DMS114 treated with DMSO at 0.1 percent for 48 hours (cell line): ENCODE measurements around the gene ZNF33B.
"Not testable (repeated sequence)": the region's sequence is repeated elsewhere in the genome, so short reads cannot be mapped to it uniquely, and the experiment has no call there.

Experiments used
- DNase-seq: peaks from one replicate; lab custom pipeline; 2025; ENCODE audit not compliant: unreplicated experiment; lab: John Stamatoyannopoulos, UW

ZNF33B gene

DNA sequence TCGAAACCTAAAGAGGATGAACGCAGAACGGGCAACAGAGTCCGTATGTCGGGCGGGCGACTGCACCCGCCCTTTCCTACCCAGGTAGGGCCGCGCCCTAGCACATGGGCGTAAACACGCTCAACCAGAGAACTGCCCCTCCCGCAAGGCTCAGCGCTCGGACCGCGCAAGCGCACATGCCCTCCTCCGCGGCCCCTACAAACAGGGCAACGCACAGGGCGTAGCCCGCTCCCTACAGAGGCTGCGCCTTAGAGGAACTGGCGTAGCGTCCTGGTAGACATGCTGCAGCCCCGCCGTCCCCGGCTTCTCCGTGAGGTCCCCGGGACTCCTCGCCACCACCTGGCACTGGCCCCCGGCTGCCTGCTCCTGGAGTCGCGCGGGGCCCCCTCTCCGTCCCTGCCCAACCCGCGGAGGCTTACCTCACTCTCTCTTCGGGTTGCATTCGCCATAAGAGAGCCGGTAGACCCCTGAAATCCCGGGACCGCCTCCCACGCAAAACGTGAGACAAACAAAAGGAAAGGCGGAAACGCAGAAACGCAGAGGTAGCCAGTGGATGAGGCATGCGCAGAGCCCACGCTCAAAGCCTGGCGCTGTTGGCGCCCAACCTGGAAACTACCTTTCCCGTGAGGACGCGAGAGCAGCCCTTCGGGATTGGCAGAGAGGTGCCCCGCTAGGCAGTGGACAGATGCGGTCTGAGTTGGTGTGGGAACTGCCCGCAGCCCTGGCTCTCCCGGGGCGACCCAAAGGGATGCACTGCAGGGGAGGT is at the start of gene ZNF33B:
Gene ZNF33B (minus strand): TSS at position 516 of the 766 bp plus-strand sequence. CDS start 1,642 bp downstream, outside the sequence.
- DNase-seq = peak; percentile 86

DNA sequence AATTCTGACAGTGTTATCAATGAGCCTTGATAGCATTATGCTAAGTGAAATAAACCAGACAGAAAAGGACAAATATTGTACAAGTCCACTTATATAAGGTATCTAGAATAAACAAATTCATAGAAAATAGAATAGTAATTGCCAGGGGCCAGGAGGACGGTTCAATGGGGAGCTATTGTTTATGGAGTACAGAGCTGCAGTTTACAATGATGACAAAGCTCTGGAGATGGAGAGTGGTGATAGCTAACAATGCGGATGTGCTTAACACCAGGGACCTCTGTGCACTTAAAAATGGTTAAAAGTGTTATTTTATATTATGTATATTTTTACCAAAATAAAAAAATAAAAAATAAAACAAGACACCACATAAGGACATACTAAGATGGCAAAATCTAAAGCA is 46.1 kb upstream of the ZNF33B start:
- DNase-seq = no peak

DNA sequence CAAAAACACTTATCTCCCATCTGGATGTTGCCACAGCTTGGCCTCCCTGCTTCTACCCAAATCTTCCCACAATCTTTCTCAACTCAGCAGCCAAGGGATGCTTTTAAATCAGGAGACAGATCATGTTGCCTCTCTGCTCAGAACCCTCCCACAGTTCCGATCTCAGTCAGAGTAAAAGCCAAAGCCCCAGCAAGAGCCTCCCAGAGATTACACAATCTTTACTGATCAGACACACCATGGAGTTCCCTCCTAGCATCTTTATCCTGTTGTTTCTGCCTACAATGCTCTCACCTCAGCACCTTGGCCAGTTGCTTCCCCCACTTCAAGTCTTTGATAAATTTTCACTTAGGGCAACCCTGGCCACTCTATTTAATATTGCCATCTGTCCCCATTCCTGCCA is 41.9 kb upstream of the ZNF33B start:
- no peak for DNase-seq

DNA sequence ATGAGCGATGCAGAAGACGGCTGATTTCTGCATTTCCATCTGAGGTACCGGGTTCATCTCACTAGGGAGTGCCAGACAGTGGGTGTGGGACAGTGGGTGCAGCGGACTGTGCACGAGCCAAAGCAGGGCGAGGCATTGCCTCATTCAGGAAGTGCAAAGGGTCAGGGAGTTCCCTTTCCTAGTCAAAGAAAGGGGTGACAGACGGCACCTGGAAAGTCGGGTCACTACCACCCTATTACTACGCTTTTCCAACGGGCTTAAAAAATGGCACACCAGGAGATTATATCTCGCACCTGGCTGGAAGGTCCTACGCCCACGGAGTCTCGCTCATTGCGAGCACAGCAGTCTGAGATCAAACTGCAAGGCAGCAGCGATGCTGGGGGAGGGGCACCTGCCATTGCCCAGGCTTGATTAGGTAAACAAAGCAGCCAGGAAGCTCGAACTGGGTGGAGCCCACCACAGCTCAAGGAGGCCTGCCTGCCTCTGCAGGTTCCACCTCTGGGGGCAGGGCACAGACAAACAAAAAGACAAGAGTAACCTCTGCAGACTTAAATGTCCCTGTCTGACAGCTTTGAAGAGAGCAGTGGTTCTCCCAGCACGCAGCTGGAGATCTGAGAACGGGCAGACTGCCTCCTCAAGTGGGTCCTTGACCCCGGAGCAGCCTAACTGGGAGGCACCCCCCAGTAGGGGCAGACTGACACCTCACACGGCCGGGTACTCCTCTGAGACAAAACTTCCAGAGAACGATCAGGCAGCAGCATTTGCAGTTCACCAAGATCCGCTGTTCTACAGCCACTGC is 27.0 kb upstream of the ZNF33B start:
- DNase-seq = not testable (repeated sequence)

DNA sequence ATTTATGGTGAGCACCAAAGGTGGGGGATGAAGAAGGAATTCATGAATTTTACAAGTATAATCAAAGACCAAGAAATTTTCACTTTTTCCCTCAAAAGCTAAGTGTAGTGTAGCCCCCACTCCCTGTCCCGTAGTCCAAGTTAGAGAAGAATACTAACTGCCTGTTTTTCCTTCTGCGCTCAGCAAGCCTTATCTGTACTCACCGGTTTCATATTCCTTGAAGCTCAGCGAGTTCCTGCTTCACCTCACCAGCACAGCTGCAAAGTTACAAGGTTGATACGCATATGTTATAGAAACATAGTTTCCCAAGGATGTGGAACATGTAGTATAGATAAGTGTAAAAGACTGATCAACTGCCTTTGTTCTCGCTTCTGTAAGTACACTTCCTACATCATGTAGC is 16.0 kb upstream of the ZNF33B start:
- no peak for DNase-seq

DNA sequence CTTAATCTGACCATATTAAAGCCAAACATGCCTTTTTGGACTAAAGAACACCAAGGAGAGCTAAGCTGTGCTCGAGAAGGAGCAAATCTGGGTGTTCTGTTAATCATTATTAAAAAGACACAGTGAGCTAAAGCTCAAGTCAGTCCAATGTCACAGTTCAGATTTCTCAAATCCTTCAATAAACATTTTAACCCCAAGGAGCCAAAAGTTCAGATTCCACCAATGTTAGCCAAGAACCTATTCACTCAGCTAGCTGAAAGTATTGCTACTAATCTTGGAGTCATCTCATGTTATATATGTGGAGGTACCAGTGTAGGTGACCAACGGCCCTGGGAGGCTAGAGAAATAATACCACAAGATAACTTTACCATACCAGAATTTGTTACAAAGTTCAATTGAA is 14.5 kb upstream of the ZNF33B start:
- DNase-seq = no peak

DNA sequence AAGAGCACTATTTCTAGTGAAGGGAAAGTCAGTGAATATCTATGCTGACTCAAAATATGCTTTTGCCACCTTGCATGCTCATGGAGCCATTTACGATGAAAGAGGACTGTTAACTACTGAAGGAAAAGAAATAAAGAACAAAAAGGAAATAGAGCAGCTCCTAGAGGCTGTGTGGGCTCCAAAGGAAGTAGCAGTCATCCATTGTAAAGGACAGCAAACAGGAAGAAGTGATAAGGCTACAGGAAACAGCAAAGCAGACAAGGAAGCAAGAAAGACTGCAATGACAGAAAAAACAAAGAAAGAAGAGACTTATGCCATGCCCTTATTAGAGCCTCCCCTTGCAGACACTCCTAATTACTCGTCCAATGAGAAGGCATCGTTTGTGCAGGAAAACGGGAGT is 12.0 kb upstream of the ZNF33B start:
- no peak for DNase-seq

DNA sequence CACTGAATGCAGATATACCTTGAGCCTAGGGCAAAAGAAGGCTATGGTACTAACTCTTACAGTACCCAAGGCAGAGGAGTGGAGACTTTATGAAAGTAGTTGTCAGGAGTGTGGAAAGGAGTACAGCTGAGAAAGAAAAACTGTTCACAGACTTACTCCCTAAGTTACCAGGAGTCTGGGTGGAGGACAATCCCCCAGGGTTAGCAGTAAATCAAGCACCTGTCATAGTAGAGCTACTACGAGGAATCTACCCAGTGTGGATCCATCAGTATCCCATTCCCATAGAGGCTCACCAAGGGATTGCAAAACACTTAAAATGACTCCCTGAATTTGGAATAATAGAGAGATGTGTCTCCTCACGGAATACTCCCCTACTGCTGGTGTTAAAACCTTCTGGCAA is 10.1 kb upstream of the ZNF33B start:
- DNase-seq = no peak

DNA sequence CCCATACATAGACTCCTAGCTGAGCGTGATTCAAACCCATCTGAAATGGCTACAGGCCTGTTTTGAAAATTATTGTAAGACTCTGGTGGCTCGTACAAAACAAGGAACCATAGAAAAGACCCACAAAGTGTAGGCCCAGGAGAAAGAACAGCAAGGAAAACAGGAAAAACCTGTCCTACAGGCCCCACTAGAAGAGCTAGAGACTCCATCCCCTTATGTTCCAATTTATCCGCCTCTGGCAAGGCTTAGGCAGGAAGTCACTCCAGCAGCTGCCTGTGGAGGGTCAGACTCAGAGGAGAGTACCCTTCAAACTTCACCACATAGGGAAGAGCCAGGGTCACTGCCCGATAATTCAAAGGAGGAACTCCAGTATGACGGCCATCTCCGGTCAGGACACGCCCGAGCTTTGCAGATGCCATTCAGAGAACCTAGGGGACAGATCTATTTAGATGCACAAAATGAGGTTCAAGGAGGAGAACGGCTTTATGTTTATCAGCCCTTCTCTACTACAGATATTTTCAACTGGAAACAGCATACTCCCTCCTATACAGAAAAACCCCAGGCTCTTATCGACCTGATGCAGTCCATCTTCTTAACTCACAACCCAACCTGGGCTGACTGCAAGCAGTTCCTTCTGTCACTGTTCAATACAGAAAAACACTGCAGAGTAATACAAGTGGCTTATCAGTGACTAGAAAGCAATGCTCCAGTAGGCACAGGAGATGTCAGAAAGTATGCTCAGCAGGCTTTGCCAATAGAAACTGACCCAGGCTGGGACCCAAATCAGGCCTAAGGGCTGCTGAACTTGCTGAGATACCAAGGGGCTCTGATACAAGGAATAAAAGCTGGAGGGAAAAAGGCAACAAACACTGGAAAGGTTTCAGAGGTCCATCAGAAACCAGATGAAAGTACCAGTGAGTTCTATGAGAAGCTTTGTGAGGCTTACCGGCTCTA is 8.6 kb upstream of the ZNF33B start:
- no peak for DNase-seq

DNA sequence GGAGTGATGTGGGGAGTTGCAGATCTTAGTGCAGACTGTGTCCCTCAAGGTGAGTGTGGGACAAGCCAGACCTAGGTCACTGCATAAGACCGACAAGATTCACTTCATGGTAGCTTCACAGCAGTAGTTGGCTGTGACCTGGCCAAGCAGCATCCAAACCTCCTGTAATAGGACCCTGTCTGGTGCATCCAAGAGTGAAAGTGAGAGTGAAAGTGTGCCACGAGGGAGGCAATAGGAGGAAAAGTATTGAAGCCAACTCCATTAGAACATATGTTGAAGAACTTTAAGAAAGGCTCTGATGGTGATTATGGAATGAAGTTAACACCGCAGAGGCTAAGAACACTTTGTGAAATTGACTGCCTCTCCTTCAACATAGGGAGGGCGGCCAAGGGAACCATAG is 7.8 kb upstream of the ZNF33B start:
- DNase-seq = no peak

DNA sequence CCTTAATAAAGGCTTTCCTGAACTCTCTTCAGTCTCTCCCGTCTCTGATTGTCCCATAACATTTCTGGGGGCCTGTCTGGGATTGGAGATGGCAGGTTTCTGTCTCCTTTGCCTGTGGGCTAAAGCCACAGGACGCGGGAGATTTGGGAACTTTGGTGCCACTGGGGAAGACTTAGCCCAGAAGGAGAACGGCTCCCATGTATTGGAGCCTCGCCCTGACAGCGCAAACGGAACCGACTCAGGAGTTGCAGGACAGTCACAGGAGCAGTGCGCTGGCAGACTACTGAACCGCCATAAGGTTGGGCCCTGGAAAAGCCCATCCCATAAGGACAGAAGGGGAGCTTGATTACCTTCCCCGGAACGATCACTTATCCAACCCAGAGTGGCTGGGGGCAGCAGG is 7.1 kb upstream of the ZNF33B start:
- no peak for DNase-seq

DNA sequence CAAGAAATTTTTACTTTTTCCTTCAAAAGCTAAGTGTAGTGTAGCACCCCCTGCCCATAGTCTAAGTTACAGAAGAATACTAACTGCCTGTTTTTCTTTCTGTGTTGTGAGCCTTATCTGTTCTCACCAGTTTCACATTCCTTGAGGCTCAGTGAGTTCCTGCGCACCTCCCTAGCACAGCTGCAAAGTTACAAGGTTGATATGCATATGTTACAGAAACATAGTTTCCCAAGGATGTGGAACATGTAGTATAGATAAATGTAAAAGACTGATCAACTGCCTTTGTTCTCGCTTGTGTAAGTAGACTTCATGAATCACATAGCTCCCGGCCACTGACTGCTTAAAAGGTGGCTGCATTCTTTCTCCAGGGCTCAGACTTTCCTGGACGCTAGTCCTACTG is 6.7 kb upstream of the ZNF33B start:
- DNase-seq = no peak

DNA sequence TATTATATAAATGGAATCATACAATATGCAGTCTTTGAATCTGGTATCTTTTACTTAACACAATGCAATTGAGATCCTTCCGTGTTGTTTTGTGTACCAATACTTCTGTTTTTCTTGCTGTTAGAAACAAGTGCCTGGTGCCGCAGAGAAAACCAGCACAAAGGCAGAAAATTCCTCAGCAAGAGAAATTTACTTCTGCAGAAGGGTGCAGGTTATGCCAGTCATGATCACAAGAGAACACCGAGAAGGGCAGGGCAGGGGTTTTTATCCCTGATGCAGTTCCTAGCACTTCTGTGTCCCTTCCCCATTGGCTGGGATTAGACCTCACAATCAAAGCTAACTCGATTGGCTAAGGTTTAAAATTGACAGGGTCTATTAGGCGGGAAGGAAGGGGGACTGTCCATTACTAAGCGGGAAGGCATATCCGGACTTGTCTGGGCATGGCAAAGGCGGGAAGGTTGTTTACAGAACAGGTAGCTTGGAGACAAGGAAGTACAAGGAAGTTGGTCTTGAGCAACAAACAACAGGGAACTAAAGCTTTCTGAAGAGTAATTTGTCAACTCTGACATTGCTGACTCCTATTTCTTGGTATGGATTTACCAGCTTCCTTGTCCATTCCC is 2.4 kb upstream of the ZNF33B start:
- no peak for DNase-seq

DNA sequence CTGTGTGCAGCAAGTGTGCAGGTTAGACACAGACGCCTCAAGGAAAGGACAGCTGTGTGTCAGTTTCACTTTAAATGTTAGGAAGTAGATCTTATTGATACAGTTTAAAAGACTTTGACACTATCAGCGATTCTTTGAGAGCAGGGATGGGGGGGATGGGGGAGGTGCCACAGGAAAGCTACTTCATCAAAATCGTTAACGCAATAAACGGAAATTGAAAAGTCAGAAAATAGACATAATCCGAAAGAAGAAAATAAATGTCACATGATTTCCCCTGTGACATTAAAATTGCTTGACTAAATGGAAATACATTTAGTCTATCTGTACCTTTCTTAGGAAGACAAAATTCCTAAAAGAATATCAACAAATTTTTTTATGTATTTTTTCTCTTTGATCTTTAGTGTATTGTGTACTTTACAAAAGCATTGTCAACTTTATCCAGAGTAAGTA is 476 bp upstream of the ZNF33B start:
- no peak for DNase-seq

DNA sequence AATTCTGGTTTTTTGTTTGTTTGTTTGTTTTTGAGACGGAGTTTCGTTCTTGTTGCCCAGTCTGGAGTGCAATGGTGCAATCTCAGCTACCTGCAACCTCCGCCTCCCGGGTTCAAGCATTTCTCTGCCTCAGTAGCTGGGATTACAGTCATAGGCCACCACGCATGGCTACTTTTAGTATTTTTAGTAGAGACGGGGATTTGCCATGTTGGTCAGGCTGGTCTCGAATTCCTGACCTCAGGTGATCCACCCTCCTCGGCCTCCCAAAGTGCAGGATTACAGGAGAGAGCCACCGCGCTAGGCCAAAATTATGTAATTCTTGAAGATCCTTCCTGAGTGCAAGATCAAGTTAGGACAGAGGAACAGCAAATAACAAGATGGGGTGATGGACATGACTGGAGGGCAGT is 719 bp downstream of the ZNF33B start:
- no peak for DNase-seq

DNA sequence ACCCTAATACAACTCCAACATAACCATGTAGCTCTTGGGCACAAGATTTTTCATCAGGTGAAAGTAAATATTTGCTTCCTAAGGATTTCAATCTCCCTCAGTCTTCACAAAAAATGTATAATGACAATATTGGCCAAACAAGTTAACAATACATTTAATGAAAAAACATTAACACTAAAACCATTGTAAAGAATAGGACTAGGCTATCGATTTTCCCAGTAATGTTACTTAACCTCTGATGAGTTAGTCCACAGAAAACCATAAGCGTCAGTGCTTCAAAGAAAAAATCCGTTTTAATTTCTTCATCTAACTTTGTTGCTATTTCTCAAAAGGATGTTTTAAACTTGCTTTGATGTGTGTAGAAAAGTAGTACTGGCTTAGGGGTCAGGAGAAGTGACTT is 1.2 kb downstream of the ZNF33B start:
- DNase-seq = no peak

DNA sequence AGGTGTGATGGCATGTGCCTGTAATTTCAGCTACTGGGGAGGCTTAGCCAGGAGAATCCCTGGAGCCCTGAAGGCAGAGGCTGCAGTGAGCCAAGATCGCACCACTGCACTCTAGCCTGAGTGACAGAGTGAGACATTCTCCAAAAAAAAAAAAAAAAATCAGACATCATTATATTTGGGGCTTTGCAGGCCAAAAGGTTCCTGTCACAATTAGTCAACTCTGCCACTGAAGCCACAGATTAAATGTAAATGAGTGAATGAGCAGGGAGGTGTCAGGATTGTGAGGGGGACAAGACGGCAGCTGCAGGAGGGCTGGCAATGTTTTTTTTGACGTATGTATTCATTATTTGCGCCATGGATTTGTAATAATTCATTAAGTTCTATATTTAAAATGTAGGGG is 3.3 kb downstream of the ZNF33B start:
- DNase-seq = no peak

DNA sequence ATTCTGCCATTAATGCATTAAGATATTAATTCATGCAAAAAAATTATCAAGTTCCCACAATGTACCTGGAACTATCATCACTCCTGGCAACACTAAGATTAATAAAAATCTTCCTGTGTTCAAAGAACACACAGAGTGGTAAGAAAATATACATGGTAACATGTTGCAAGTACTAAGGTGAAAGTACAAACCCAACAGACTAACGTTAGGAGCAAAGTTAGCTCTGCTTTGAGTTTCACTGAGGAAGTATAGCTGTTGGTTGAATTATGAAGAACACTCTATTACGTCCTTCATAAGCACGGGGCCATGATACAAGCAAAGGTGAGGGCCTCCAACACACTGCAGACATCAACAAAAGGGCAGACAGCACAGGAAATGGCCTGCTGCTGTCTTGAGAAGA is 5.8 kb downstream of the ZNF33B start:
- DNase-seq = no peak

DNA sequence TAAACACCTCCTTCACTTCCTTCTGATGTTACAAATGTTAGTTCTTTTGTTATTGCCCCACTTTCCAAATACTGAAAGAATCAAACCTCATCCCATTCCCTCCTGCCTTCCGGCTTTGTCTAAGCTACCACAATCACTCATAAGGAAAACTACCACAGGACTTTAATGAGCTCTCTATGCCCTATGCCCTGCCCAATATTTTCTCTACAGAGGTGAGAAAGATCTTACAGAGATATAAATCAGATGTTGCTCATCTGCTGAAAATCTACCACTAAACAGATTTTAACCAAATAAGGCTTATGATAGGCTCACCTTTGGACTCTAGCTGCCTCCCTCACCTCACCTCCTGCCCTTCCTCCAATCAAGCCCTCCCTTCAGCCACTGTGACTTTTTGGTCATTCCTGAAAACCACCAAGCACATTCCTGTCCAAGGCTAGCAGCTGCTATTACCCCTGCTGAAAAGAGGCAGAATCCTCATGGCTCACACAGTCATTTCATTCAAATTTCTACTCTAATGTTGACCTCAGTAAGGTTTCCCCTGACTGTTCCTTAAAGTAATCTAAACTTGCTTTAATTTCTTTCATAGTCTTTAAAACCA is 7.7 kb downstream of the ZNF33B start:
- no peak for DNase-seq

DNA sequence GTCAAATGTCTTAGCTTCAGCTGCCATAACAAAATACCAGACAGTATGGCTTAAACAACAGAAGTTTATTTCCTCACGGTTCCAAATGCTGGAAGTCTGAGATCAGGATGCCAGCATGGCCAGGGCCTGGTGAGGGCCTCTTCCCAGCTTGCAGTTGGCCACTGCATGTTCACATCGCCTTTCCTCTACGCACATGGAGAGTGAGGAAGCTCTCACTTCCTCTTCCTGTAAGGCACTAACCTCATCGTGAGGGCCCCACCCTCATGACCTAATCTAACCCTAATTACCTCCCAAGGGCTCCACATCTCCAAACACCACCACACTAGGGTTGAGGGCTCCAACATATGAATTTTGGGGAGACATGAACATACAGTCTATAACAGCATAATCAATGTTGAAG is 14.4 kb downstream of the ZNF33B start:
- DNase-seq = no peak
